HepG2 (cell line): ENCODE results near the gene ETS2. TPM values are rescaled to one million over a fixed set of nuclear protein-coding genes. Genes with fewer than 3 reads are reported as not detected.

Source experiments
- DPF2 ChIP-seq: sonication (generic); formaldehyde crosslinking; IDR thresholded peaks from 2 replicates; pipeline ENCODE4 v1.4.0; 2020; ENCODE audit warnings: mild to moderate bottlenecking, low read depth, missing genetic modification reagents, borderline replicate concordance
- FOXJ3 ChIP-seq: sonication (generic); formaldehyde crosslinking; IDR thresholded peaks from 2 replicates; pipeline ENCODE4 v1.4.0; 2020; ENCODE audit warnings: missing genetic modification reagents, mild to moderate bottlenecking, borderline replicate concordance
- FOXO1 ChIP-seq: sonication (generic); formaldehyde crosslinking; IDR thresholded peaks from 2 replicates; pipeline ENCODE4 v1.4.0; 2020; ENCODE audit warnings: missing genetic modification reagents
- HHEX ChIP-seq: IDR thresholded peaks from 2 replicates; pipeline ENCODE4 v1.6.1; 2016; ENCODE audit warnings: control low read depth
- HNRNPK ChIP-seq: fragments of 200-400 bp; formaldehyde crosslinking; IDR thresholded peaks from 2 replicates; pipeline ENCODE4 v1.6.1; 2018; ENCODE audit warnings: low read length, low read depth, moderate library complexity, mild to moderate bottlenecking; ENCODE audit not compliant: poor library complexity, severe bottlenecking
- HOXA5 ChIP-seq: sonication (generic); formaldehyde crosslinking; IDR thresholded peaks from 2 replicates; pipeline ENCODE4 v1.4.0; 2020; ENCODE audit warnings: missing genetic modification reagents
- MEIS2 ChIP-seq: sonication (generic); formaldehyde crosslinking; IDR thresholded peaks from 2 replicates; pipeline ENCODE4 v1.9.0; 2021; ENCODE audit warnings: mild to moderate bottlenecking, missing genetic modification reagents
- MYPOP ChIP-seq: sonication (generic); formaldehyde crosslinking; IDR thresholded peaks from 2 replicates; pipeline ENCODE4 v1.8.1; 2023; ENCODE audit warnings: mild to moderate bottlenecking, moderate library complexity, missing genetic modification reagents
- TEAD3 ChIP-seq: optimal IDR thresholded peaks from 2 replicates; pipeline ENCODE3; 2016; ENCODE audit warnings: borderline replicate concordance
- USF2 ChIP-seq, 2 experiments: sonication (generic) in 1 of 2; formaldehyde crosslinking in 1 of 2; IDR thresholded peaks; 2 replicates each; pipeline versions ENCODE4 v1.5.1 to v1.6.1; 2011 to 2020; ENCODE audit warnings: borderline replicate concordance in 1 of 2, low read depth in 1 of 2, low read length in 1 of 2, mild to moderate bottlenecking in 1 of 2, missing genetic modification reagents in 1 of 2, moderate library complexity in 1 of 2
- YEATS4 ChIP-seq: sonication (generic); formaldehyde crosslinking; IDR thresholded peaks from 2 replicates; pipeline ENCODE4 v1.4.0; 2020; ENCODE audit warnings: missing genetic modification reagents, borderline replicate concordance
- ZBTB7A ChIP-seq: sonication (generic); formaldehyde crosslinking; IDR thresholded peaks from 2 replicates; pipeline ENCODE4 v1.8.0; 2022; ENCODE audit warnings: mild to moderate bottlenecking, missing genetic modification reagents
- ZC3H4 ChIP-seq: sonication (generic); formaldehyde crosslinking; IDR thresholded peaks from 2 replicates; pipeline ENCODE4 v1.4.0; 2020; ENCODE audit warnings: missing genetic modification reagents, borderline replicate concordance
- ZMYM2 ChIP-seq: sonication (generic); formaldehyde crosslinking; IDR thresholded peaks from 2 replicates; pipeline ENCODE4 v1.8.0; 2022; ENCODE audit warnings: mild to moderate bottlenecking, missing genetic modification reagents
- ZNF503 ChIP-seq: sonication (generic); formaldehyde crosslinking; IDR thresholded peaks from 2 replicates; pipeline ENCODE4 v1.4.0; 2020; ENCODE audit warnings: missing genetic modification reagents
- ZNF546 ChIP-seq: sonication (generic); formaldehyde crosslinking; conservative IDR thresholded peaks from 2 replicates; pipeline ENCODE4 v1.8.1; 2023; ENCODE audit warnings: mild to moderate bottlenecking, missing genetic modification reagents
- ZNF562 ChIP-seq: sonication (generic); formaldehyde crosslinking; IDR thresholded peaks from 2 replicates; pipeline ENCODE4 v1.8.0; 2022; ENCODE audit warnings: missing genetic modification reagents, borderline replicate concordance
- ZNF703 ChIP-seq: sonication (generic); formaldehyde crosslinking; IDR thresholded peaks from 2 replicates; pipeline ENCODE4 v1.5.1; 2020; ENCODE audit warnings: missing genetic modification reagents, mild to moderate bottlenecking, moderate library complexity, borderline replicate concordance
- ZNF746 ChIP-seq: sonication (generic); formaldehyde crosslinking; IDR thresholded peaks from 2 replicates; pipeline ENCODE4 v1.8.0; 2022; ENCODE audit warnings: mild to moderate bottlenecking, missing genetic modification reagents
- ZNF766 ChIP-seq: sonication (generic); formaldehyde crosslinking; IDR thresholded peaks from 2 replicates; pipeline ENCODE4 v1.5.0; 2020; ENCODE audit warnings: missing genetic modification reagents, borderline replicate concordance
- ZNF816 ChIP-seq: sonication (generic); formaldehyde crosslinking; IDR thresholded peaks from 2 replicates; pipeline ENCODE4 v1.8.0; 2022; ENCODE audit warnings: missing genetic modification reagents, mild to moderate bottlenecking, borderline replicate concordance
- ZSCAN29 ChIP-seq: sonication (generic); formaldehyde crosslinking; conservative IDR thresholded peaks from 2 replicates; pipeline ENCODE4 v1.4.0; 2020; ENCODE audit warnings: mild to moderate bottlenecking, missing genetic modification reagents
- polyA plus RNA-seq, 8 experiments: library from polyadenylated mRNA; depleted of rRNA in 3 of 8; stranded (reverse) in 7 of 8; unstranded in 1 of 8; fragments of >200 nt; fragmentation: Illumina TruSeq in 4 of 8; extraction: Trizol in 4 of 8; gene quantifications; 2 replicates each; pipeline versions ENCODE4 v1.2.1 to v1.2.3, GENCODE V29; 2011 to 2016; ENCODE audit warnings: low read depth in 4 of 8, missing spikeins in 1 of 8, mixed read lengths in 1 of 8; ENCODE audit not compliant: insufficient read depth in 1 of 8
- total RNA-seq, 5 experiments: library from RNA; depleted of rRNA; stranded (reverse); fragments of >200 nt; fragmentation: Illumina TruSeq; extraction: Trizol; gene quantifications; 2 replicates each; pipeline ENCODE4 v1.2.3, GENCODE V29; 2016; ENCODE audit warnings: low read depth in 1 of 5
- TF ChIP-seq, protein P1 (sequence below): sonication (generic); formaldehyde crosslinking; conservative IDR thresholded peaks from 2 replicates; pipeline ENCODE4 v1.8.1; 2023; ENCODE audit warnings: missing genetic modification reagents

Gene ETS2
- total and polyA plus RNA-seq, 2 of the 13 experiments (the other 11 are each of a cell fraction or from before 2014, with no cell fraction given) = 24.6 to 64.4 TPM

- TF ChIP-seq FOXJ3 (CRISPR knock-in tag) = peak; percentile 82; the same call in 1 of the 2 replicates
- TF ChIP-seq ZC3H4 (CRISPR knock-in tag) = no peak
- no peak for TF ChIP-seq ZNF562
- TF ChIP-seq ZNF746 = peak; percentile 72; the same call in 1 of the 2 replicates
- no peak; the same call in 1 of the 2 replicates for TF ChIP-seq ZNF816 (CRISPR knock-in tag)
- peak; percentile 70; the same call in 1 of the 2 replicates for TF ChIP-seq ZSCAN29 (CRISPR knock-in tag)
- TF ChIP-seq ZNF546 (CRISPR knock-in tag) = no peak
- 0 out of 2 replicates have a peak, but pooled peaks have one; percentile 18 for TF ChIP-seq ZNF766 (CRISPR knock-in tag)
- TF ChIP-seq HHEX = no peak
- peak; percentile 52; the same call in 1 of the 2 replicates for TF ChIP-seq HOXA5 (CRISPR knock-in tag)
- TF ChIP-seq MEIS2 = peak; percentile 86
- 0 out of 2 replicates have a peak, but pooled peaks have one; percentile 32 for TF ChIP-seq ZNF703 (CRISPR knock-in tag)
- peak; percentile 54; the same call in 1 of the 2 replicates for TF ChIP-seq YEATS4 (CRISPR knock-in tag)
- peak; percentile 76; the same call in 1 of the 2 replicates for TF ChIP-seq ZNF503
- peak; percentile 64 for TF ChIP-seq TEAD3
- TF ChIP-seq DPF2 (CRISPR knock-in tag) = peak; percentile 62; the same call in 1 of the 2 replicates
- TF ChIP-seq MYPOP (CRISPR knock-in tag) = peak; percentile 74; the same call in 1 of the 2 replicates
- TF ChIP-seq ZBTB7A (CRISPR knock-in tag) = no peak
- TF ChIP-seq HNRNPK = no peak
- peak; percentile 88 for TF ChIP-seq ZMYM2 (CRISPR knock-in tag)
- no peak for TF ChIP-seq USF2 (IDR thresholded peaks at IDR 0.05; ENCODE audit: low read depth, low read length)
- TF ChIP-seq USF2 (CRISPR knock-in tag; IDR thresholded peaks at IDR 0.05; ENCODE audit: borderline replicate concordance) = 0 out of 2 replicates have a peak, but pooled peaks have one; percentile 39
- TF ChIP-seq, protein P1, sequence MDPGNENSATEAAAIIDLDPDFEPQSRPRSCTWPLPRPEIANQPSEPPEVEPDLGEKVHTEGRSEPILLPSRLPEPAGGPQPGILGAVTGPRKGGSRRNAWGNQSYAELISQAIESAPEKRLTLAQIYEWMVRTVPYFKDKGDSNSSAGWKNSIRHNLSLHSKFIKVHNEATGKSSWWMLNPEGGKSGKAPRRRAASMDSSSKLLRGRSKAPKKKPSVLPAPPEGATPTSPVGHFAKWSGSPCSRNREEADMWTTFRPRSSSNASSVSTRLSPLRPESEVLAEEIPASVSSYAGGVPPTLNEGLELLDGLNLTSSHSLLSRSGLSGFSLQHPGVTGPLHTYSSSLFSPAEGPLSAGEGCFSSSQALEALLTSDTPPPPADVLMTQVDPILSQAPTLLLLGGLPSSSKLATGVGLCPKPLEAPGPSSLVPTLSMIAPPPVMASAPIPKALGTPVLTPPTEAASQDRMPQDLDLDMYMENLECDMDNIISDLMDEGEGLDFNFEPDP (CRISPR knock-in tag) = no peak
- TF ChIP-seq FOXO1 (CRISPR knock-in tag) = peak; percentile 99
Measured at GRCh38 chr21:38824124-38824822, 18.5 kb downstream of the ETS2 start (continued).
